Muscle of arm (tissue), 12 donors: Measurements from ENCODE around the gene HDAC5. TPM values are rescaled to one million over a fixed set of nuclear protein-coding genes. Genes with fewer than 3 reads are reported as not detected.
A peak's percentile ranks its signal among the peaks of the same experiment; 100 is the strongest.
"Not testable (repeated sequence)": the region's sequence is repeated elsewhere in the genome, so short reads cannot be mapped to it uniquely, and the experiment has no call there.

ENCODE experiments used
- DNase-seq: peaks from one replicate; pipeline ENCODE4 v3.0.0-alpha.2; 2013
- polyA plus RNA-seq, 12 donors: library from polyadenylated mRNA; unstranded; fragments of 120-200 nt; gene quantifications; one replicate each; pipeline ENCODE4 v1.2.1, GENCODE V29; 2013; ENCODE audit not compliant: insufficient read length in 12 of 12

The HDAC5 gene
- polyA plus RNA-seq, 12 donors, result 42.1 to 70.6 (median 50.0) TPM; not detected in 1

- peak; percentile 96 for DNase-seq
These were observed 52.8 kb downstream of the HDAC5 start, which contains the start of gene G6PC3 for GRCh38 chr17:44070455-44071197. Gene G6PC3, plus strand, starts transcription at chr17:44070735. Its CDS starts 231 bp downstream, at chr17:44070966.

DNA sequence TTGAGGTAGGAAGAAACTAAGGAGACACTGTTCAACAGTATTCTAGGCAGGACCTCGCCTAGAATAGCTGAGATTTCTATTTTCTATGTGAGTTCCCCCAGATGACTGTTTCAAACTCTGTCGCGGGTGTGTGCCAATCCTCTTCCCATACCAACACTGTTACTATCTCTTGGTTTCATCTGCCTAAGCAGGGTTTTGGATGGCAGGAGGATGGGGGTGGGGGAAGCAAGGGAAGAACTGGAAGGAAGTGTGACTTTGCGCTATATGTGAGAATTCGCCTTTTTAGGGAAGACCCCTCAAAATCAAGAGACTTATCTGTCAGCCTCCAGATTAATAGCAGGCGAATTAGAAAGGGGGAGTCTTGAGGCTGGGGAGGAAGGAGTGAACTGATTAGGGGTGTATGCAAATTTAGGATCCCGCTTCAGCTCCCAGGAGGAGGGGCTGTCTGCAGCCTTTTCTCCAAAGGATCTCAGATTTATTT is 53.4 kb downstream of the HDAC5 start:
- no peak for DNase-seq

DNA sequence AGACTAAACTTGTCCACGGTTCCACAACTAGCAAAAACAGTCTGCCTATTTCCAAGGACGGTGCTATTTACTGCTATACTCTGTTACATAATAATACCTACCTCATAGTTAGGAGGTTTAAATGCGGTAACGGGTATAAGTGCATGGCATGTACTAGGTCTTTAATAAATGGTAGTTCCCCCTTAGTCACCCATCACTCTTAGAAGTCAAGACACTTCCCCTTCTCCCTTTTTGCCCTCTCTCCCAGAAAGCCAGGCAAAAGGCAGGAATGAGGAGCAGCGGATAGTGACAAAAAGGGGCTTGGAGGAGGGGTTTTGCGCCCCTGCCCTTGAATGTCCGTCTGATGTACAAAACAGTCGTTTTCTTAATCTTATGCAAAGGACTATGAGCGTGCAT is 55.9 kb downstream of the HDAC5 start:
- DNase-seq, result no peak

- peak; percentile 95 for DNase-seq
These were observed 57.1 kb downstream of the HDAC5 start, which contains the start of gene LSM12 for GRCh38 chr17:44066204-44066930. Gene LSM12, minus strand, starts transcription at chr17:44066671. Its CDS starts 84 bp downstream, at chr17:44066587.

GRCh38 chr17:44065668-44066203 is 57.7 kb downstream of the HDAC5 start:
- no peak for DNase-seq

GRCh38 chr17:44063704-44064639 is 59.5 kb downstream of the HDAC5 start:
- DNase-seq, result no peak

GRCh38 chr17:44062871-44063270 is 60.6 kb downstream of the HDAC5 start:
- DNase-seq, result no peak

DNA sequence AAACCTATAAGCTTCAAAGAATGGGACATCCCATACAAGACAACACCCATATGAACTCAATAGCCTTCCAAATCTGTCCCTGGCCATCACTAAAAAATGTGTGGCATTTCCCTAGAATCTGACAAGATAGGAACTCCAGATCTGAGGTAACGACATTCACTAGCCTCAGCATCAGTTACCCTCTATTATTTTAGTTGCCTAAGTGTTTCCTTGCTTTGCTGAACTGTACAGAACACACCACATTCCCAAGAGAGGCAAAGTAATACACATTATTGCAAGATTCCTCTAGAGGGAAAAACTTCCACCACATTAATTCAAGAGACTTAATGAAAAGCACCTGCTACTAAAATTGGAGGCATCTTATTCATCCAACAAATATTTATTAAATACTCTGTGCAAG is 62.0 kb downstream of the HDAC5 start:
- DNase-seq, result no peak

- DNase-seq, result no peak
These were observed 64.1 kb downstream of the HDAC5 start for GRCh38 chr17:44059101-44059892.

- no peak for DNase-seq
These were observed 70.1 kb downstream of the HDAC5 start for GRCh38 chr17:44053125-44053872.

- DNase-seq, result no peak
These were observed 74.0 kb downstream of the HDAC5 start for GRCh38 chr17:44049294-44050060.

- not testable (repeated sequence) for DNase-seq
These were observed 76.5 kb downstream of the HDAC5 start for GRCh38 chr17:44046893-44047292.

GRCh38 chr17:44045486-44045885 is 78.0 kb downstream of the HDAC5 start:
- DNase-seq, result no peak

GRCh38 chr17:44044071-44044470 is 79.4 kb downstream of the HDAC5 start:
- DNase-seq, result no peak

GRCh38 chr17:44043272-44043696 is 80.2 kb downstream of the HDAC5 start:
- no peak for DNase-seq

GRCh38 chr17:44039829-44040635 is 83.4 kb downstream of the HDAC5 start:
- DNase-seq, result no peak

- no peak for DNase-seq
These were observed 84.8 kb downstream of the HDAC5 start for GRCh38 chr17:44038604-44039011.

- no peak for DNase-seq
These were observed 86.0 kb downstream of the HDAC5 start for GRCh38 chr17:44037471-44037870.
